A673 (cell line): ENCODE results near the gene ZWILCH.

Experiments used
- EZH2 ChIP-seq: fragments of 200-600 bp; sonication (generic); IDR thresholded peaks from 2 replicates; pipeline ENCODE4 v1.6.1; 2017; ENCODE audit warnings: borderline replicate concordance, low read depth, mild to moderate bottlenecking, mixed read lengths, antibody characterized with exemption, low read length; ENCODE audit not compliant: poor library complexity, severe bottlenecking
- TF ChIP-seq, protein P1 (sequence below): fragments of 300-800, 200-600 bp; sonication (generic); conservative IDR thresholded peaks from 2 replicates; pipeline ENCODE4 v1.5.1; 2017; ENCODE audit warnings: low read depth, mild to moderate bottlenecking, antibody characterized with exemption, low read length, moderate library complexity, mixed read lengths

DNA sequence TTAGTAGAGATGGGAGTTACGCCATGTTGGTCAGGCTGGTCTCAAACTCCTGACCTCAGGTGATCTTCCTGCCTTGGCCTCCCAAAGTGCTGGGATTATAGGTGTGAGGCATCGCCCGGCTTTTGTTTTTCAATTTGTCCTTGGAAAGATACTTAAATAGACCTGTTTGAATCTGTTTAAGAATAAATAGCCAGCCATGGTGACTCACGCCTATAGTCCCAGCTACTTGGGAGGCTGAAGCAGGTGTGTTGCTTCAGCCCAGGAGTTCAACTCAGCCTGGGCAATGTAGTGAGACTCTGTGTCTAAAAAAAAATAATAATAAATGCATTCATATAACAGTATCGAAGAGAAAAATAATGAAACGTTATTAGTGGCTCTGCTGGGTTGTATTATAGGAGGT is 24.9 kb upstream of the ZWILCH start:
- TF ChIP-seq, protein P1, sequence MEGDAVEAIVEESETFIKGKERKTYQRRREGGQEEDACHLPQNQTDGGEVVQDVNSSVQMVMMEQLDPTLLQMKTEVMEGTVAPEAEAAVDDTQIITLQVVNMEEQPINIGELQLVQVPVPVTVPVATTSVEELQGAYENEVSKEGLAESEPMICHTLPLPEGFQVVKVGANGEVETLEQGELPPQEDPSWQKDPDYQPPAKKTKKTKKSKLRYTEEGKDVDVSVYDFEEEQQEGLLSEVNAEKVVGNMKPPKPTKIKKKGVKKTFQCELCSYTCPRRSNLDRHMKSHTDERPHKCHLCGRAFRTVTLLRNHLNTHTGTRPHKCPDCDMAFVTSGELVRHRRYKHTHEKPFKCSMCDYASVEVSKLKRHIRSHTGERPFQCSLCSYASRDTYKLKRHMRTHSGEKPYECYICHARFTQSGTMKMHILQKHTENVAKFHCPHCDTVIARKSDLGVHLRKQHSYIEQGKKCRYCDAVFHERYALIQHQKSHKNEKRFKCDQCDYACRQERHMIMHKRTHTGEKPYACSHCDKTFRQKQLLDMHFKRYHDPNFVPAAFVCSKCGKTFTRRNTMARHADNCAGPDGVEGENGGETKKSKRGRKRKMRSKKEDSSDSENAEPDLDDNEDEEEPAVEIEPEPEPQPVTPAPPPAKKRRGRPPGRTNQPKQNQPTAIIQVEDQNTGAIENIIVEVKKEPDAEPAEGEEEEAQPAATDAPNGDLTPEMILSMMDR: no peak
- TF ChIP-seq EZH2: no peak
